ENCODE data around the gene SLC12A2.

DNA sequence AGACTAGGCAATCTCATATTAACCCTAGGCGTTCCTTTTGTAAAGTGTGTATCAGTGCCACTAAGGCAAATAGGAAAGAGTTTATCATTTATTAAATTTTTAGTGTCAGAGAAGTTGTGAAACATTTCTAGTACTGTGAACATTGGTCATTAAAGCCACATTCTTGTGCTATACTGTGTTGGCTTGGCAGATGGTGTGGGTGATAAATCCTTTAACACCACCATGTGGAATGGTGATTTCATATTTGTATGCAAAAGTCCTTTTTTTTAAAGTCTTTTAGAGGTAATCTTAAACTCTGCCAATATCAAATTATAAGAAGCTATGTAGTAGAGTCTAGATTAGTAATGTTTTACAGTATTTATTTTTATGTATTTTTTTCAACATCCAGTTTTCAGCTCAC is 18.1 kb downstream of the SLC12A2 start:
- TF ChIP-seq CREB1 (CRISPR knock-in tag; IDR thresholded peaks at IDR 0.05; ENCODE audit: low read depth) = no peak
- TF ChIP-seq, protein P1, sequence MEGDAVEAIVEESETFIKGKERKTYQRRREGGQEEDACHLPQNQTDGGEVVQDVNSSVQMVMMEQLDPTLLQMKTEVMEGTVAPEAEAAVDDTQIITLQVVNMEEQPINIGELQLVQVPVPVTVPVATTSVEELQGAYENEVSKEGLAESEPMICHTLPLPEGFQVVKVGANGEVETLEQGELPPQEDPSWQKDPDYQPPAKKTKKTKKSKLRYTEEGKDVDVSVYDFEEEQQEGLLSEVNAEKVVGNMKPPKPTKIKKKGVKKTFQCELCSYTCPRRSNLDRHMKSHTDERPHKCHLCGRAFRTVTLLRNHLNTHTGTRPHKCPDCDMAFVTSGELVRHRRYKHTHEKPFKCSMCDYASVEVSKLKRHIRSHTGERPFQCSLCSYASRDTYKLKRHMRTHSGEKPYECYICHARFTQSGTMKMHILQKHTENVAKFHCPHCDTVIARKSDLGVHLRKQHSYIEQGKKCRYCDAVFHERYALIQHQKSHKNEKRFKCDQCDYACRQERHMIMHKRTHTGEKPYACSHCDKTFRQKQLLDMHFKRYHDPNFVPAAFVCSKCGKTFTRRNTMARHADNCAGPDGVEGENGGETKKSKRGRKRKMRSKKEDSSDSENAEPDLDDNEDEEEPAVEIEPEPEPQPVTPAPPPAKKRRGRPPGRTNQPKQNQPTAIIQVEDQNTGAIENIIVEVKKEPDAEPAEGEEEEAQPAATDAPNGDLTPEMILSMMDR (conservative IDR thresholded peaks at IDR 0.05; ENCODE audit: low read depth in 2 of 2) = no peak
- TF ChIP-seq, protein P2, sequence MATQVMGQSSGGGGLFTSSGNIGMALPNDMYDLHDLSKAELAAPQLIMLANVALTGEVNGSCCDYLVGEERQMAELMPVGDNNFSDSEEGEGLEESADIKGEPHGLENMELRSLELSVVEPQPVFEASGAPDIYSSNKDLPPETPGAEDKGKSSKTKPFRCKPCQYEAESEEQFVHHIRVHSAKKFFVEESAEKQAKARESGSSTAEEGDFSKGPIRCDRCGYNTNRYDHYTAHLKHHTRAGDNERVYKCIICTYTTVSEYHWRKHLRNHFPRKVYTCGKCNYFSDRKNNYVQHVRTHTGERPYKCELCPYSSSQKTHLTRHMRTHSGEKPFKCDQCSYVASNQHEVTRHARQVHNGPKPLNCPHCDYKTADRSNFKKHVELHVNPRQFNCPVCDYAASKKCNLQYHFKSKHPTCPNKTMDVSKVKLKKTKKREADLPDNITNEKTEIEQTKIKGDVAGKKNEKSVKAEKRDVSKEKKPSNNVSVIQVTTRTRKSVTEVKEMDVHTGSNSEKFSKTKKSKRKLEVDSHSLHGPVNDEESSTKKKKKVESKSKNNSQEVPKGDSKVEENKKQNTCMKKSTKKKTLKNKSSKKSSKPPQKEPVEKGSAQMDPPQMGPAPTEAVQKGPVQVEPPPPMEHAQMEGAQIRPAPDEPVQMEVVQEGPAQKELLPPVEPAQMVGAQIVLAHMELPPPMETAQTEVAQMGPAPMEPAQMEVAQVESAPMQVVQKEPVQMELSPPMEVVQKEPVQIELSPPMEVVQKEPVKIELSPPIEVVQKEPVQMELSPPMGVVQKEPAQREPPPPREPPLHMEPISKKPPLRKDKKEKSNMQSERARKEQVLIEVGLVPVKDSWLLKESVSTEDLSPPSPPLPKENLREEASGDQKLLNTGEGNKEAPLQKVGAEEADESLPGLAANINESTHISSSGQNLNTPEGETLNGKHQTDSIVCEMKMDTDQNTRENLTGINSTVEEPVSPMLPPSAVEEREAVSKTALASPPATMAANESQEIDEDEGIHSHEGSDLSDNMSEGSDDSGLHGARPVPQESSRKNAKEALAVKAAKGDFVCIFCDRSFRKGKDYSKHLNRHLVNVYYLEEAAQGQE (IDR thresholded peaks at IDR 0.05; ENCODE audit: unreplicated experiment) = no peak

Data from GM23338 (cell line).